ENCODE results near the gene FSD2. TPM values are rescaled to one million over a fixed set of nuclear protein-coding genes. Genes with fewer than 3 reads are reported as not detected.
"Not testable (repeated sequence)": the region's sequence is repeated elsewhere in the genome, so short reads cannot be mapped to it uniquely, and the experiment has no call there.

FSD2 gene
- polyA plus RNA-seq, 1 experiment = not detected

DNA sequence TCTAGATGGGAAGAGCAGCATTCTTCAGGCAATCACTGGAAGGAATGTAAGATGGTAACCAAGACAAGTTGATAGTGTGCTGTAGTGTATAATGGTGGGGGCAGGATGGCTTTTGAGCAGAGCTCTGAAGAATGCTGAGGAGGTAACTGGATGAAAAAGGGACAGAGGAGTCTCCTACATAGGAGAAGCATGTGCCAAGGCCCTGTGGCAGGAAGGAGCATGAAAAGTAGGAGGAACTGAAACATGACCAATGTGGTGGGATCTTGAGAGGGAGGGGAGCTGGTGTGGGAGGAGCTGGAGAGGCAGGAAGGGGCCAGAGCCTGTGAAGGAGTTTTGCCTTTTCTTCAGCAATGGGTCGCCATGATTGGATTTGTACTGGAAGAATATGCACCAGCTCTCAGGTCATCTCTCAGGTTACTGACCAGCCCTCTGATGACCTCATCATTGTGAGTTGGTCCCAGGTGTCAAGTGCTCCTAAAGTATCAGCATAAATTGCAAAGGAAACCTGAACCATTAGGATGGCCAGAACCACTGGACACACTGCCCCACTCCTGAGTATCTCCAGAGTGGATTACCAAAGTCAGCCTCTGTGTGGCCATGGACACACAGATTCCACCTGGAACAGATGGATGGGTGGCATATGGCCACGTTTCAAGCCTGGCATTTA, 38.6 kb downstream of the FSD2 start:
- H3K27me3 ChIP-seq (ENCODE audit: control insufficient read depth, insufficient read depth, low read length) = no peaks in the 10 kb centered on the region
- ChIA-PET POLR2A (interaction anchor here (0.7 kb wide), 1 partner anchor 17 kb away, joined by 9 read pairs; no protein-coding TSS in a partner anchor), CTCF (no interaction called here)
- TF ChIP-seq, protein P1, sequence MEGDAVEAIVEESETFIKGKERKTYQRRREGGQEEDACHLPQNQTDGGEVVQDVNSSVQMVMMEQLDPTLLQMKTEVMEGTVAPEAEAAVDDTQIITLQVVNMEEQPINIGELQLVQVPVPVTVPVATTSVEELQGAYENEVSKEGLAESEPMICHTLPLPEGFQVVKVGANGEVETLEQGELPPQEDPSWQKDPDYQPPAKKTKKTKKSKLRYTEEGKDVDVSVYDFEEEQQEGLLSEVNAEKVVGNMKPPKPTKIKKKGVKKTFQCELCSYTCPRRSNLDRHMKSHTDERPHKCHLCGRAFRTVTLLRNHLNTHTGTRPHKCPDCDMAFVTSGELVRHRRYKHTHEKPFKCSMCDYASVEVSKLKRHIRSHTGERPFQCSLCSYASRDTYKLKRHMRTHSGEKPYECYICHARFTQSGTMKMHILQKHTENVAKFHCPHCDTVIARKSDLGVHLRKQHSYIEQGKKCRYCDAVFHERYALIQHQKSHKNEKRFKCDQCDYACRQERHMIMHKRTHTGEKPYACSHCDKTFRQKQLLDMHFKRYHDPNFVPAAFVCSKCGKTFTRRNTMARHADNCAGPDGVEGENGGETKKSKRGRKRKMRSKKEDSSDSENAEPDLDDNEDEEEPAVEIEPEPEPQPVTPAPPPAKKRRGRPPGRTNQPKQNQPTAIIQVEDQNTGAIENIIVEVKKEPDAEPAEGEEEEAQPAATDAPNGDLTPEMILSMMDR (IDR thresholded peaks at IDR 0.05; ENCODE audit: insufficient read depth, low read depth, low read length) = no peak
- H3K4me3 ChIP-seq (ENCODE audit: low read depth, low read length) = no peak overlapping the region
- DNase-seq (ENCODE audit: low read depth) = no peak
- H3K36me3 ChIP-seq (ENCODE audit: control insufficient read depth, insufficient read depth, low read length) = peaks cover 2% of the 10 kb centered on the region

DNA sequence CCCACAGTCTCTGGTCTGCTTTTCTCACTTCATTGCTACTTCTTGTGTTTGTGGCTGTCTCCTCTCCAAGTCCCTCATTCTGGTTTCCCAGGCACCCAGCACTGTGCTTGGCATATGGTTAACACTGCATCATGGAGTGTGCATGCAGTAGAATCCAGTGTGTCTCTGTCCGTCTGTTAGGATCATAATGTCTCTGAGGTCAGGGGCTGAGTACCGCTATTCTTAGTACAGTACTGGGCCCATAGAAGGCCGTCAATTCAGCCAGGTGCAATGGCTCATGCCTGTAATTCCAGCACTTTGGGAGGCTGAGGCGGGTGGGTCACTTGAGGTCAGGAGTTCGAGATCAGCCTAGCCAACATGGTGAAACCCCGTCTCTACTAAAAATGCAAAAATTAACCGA, 39.7 kb downstream of the FSD2 start:
- H3K27me3 ChIP-seq (ENCODE audit: control insufficient read depth, insufficient read depth, low read length); CTCF ChIA-PET; POLR2A ChIA-PET; H3K36me3 ChIP-seq (ENCODE audit: control insufficient read depth, insufficient read depth, low read length); H3K4me3 ChIP-seq (ENCODE audit: low read depth, low read length); DNase-seq (ENCODE audit: low read depth): not testable (repeated sequence)

DNA sequence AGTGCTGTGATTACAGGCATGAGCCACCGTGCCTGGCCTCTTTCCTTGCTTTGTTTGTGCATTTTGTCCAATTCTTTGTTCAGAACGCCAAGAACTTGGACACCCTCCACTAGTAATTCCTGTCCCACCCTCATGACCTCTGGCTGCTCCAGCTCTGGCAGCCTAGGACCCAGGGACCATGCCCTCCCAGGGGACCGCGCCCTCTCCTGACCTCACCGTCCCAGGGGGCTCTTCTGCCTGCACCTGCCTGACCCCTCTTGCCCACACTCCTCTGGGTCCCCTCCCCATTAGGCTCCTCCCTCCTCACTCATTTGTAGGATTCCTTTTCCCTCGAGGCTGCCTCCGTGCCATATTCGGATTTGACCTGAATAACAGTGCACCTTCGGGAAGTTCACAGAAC, 41.1 kb downstream of the FSD2 start:
- Histone ChIP-seq H3K27me3 (ENCODE audit: control insufficient read depth, insufficient read depth, low read length) (no peaks in the 10 kb centered on the region), H3K4me3 (ENCODE audit: low read depth, low read length) (no peak overlapping the region), H3K36me3 (ENCODE audit: control insufficient read depth, insufficient read depth, low read length) (peaks cover 6% of the 10 kb centered on the region)
- TF ChIP-seq, protein P1 (IDR thresholded peaks at IDR 0.05; ENCODE audit: insufficient read depth, low read depth, low read length) = no peak
- CTCF ChIA-PET = no interaction called here
- no peak for DNase-seq (ENCODE audit: low read depth)
- POLR2A ChIA-PET = no interaction called here

DNA sequence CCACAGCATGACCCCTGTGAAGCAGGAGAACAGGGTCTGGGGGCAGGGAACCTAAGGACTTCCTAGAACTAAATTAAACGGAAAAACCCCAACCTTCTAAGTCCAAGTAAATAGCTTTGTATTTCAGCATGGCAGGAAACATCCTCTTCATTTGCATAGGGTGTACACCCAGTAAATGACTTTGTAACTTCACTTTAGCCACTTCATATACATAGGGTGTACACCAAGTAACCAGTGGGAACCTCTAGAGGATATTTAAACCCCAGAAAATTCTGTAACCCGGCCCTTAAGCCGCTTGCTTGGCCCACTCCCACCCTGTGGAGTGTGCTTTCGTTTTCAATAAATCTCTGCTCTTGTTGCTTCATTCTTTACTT, 41.8 kb downstream of the FSD2 start:
- H3K27me3 ChIP-seq (ENCODE audit: control insufficient read depth, insufficient read depth, low read length) = no peaks in the 10 kb centered on the region
- ChIA-PET CTCF (no interaction called here), POLR2A (no interaction called here)
- TF ChIP-seq, protein P1 (IDR thresholded peaks at IDR 0.05; ENCODE audit: insufficient read depth, low read depth, low read length) = no peak
- peaks cover 7% of the 10 kb centered on the region for H3K36me3 ChIP-seq (ENCODE audit: control insufficient read depth, insufficient read depth, low read length)
- no peak overlapping the region for H3K4me3 ChIP-seq (ENCODE audit: low read depth, low read length)
- DNase-seq (ENCODE audit: low read depth) = no peak

DNA sequence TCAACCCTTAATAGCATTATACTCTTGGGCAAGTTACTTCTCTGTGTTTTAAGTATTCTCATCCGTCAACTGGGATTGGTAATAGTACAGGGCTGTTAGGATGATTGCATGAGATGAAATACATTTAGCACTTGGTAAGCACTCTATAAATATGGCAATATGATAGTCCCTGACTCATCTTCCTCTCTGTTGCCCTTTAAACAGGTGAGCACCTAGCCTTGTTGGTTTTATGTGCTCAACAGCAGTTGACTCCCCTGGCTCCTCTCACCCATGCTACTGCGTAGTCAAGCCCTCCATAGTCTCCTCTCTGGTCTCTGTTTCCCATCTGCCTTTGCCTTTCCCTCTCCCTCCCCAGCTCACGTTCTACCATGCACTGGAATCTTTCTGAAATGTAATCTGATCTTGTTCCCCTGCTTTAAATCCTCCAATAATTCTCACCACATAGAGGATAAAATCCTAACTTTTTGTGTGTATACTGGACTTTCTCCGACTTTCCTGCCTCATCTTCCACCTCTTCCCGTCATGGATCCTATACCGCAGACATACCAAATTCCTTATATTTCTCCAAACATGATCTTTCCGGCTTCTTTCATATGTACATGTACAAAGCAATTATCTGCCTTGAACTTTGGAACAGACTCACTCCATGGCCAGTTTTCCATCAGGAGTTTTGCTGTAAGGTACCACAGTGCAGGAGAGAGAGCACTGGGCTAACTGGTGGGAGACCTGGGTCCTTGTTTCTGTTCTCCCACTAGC, 42.3 kb downstream of the FSD2 start:
- Histone ChIP-seq H3K36me3 (ENCODE audit: control insufficient read depth, insufficient read depth, low read length) (peaks cover 8% of the 10 kb centered on the region), H3K27me3 (ENCODE audit: control insufficient read depth, insufficient read depth, low read length) (no peaks in the 10 kb centered on the region), H3K4me3 (ENCODE audit: low read depth, low read length) (no peak overlapping the region)
- CTCF ChIA-PET = interaction anchor here (1.1 kb wide), 1 partner anchor 9 kb away, joined by 5 read pairs; no protein-coding TSS in a partner anchor
- no peak for DNase-seq (ENCODE audit: low read depth)
- POLR2A ChIA-PET = no interaction called here
- TF ChIP-seq, protein P1 (IDR thresholded peaks at IDR 0.05; ENCODE audit: insufficient read depth, low read depth, low read length) = no peak

All from BJ (cell line).